ENCODE measurements around the gene CAP2. TPM values are rescaled to one million over a fixed set of nuclear protein-coding genes. Genes with fewer than 3 reads are reported as not detected.

The CAP2 gene
- total and polyA plus RNA-seq, 12 donors: 42.0 to 211 (median 156) TPM

GRCh38 chr6:17352302-17352701 lies 41.1 kb upstream of the CAP2 start:
- DNase-seq: no peak
- Histone ChIP-seq H3K4me1 (no peaks in the 10 kb centered on the region), H3K36me3 (no peaks in the 10 kb centered on the region), H3K9me3 (no peaks in the 10 kb centered on the region), H3K4me3 (no peak overlapping the region), H3K27ac (no peak overlapping the region), H3K27me3 (peaks cover 0 to 3% (median 0%) of the 10 kb centered on the region in 7 donors)
- TF ChIP-seq CTCF (IDR thresholded peaks at IDR 0.05): no peak
- ATAC-seq: no peak
- intact Hi-C loops (cut with DNase I): no loop called here

GRCh38 chr6:17353440-17354175 lies 39.8 kb upstream of the CAP2 start:
- ATAC-seq (no peak), DNase-seq (no peak)
- no peak for TF ChIP-seq CTCF (IDR thresholded peaks at IDR 0.05)
- no peaks in the 10 kb centered on the region for H3K9me3 ChIP-seq
- intact Hi-C loops (cut with DNase I): no loop called here
- H3K27me3 ChIP-seq: peaks cover 0 to 3% (median 0%) of the 10 kb centered on the region in 7 donors
- H3K27ac ChIP-seq: no peak overlapping the region
- no peaks in the 10 kb centered on the region for H3K36me3 ChIP-seq
- H3K4me3 ChIP-seq: no peak overlapping the region
- no peaks in the 10 kb centered on the region for H3K4me1 ChIP-seq
- 82 to 90% methylated on average over 4 of the region's 4 CpGs for WGBS, 2 donors

GRCh38 chr6:17354700-17355403 lies 38.5 kb upstream of the CAP2 start:
- intact Hi-C loops (cut with DNase I): no loop called here
- Histone ChIP-seq H3K4me3 (no peak overlapping the region), H3K36me3 (no peaks in the 10 kb centered on the region), H3K27ac (no peak overlapping the region), H3K27me3 (peaks cover 0 to 3% (median 0%) of the 10 kb centered on the region in 7 donors), H3K4me1 (no peaks in the 10 kb centered on the region), H3K9me3 (no peaks in the 10 kb centered on the region)
- TF ChIP-seq CTCF (IDR thresholded peaks at IDR 0.05): no peak
- 77 to 84% methylated on average over 4 of the region's 4 CpGs for WGBS, 2 donors
- no peak for ATAC-seq
- no peak for DNase-seq

GRCh38 chr6:17355404-17355774 lies 38.0 kb upstream of the CAP2 start:
- TF ChIP-seq CTCF (IDR thresholded peaks at IDR 0.05): no peak
- no peak overlapping the region for H3K27ac ChIP-seq
- no peaks in the 10 kb centered on the region for H3K9me3 ChIP-seq
- ATAC-seq: no peak
- intact Hi-C loops (cut with DNase I): no loop called here
- H3K4me1 ChIP-seq: no peaks in the 10 kb centered on the region
- H3K36me3 ChIP-seq: no peaks in the 10 kb centered on the region
- peaks cover 0 to 3% (median 0%) of the 10 kb centered on the region in 7 donors for H3K27me3 ChIP-seq
- WGBS, 2 donors: 89 to 91% methylated on average over 2 of the region's 2 CpGs
- H3K4me3 ChIP-seq: no peak overlapping the region
- no peak for DNase-seq
